CD4-positive, alpha-beta T cell (primary cell): ENCODE measurements around the gene WT1. TPM values are rescaled to one million over a fixed set of nuclear protein-coding genes. Genes with fewer than 3 reads are reported as not detected.

Experiments used
- ATAC-seq: fragments of 200-7000 bp; cut with Tn5 transposase; one replicate; pipeline ENCODE4 v1.10.0; 2022; ENCODE audit warnings: mild to moderate bottlenecking; ENCODE audit not compliant: poor library complexity
- CTCF ChIA-PET: fragments of 350-600 bp; sonication (Branson Sonifier 250); formaldehyde crosslinking; loops from one replicate; lab custom pipeline; 2021; ENCODE audit warnings: antibody characterized with exemption, inconsistent platforms; lab: Charles Lee
- POLR2A ChIA-PET: fragments of 350-600 bp; sonication (Branson Sonifier 250); formaldehyde crosslinking; loops from one replicate; lab custom pipeline; 2021; ENCODE audit warnings: antibody characterized with exemption, inconsistent platforms; lab: Charles Lee
- DNase-seq, 14 experiments: peaks; one replicate each; pipeline ENCODE4 v3.0.0-alpha.2; 2013 to 2020; ENCODE audit warnings: mixed read lengths in 2 of 14
- H3K27ac ChIP-seq, 2 donors: one replicate each; pipeline versions ENCODE4 v1.5.1 to v1.7.0; 2013; ENCODE audit warnings: low read length in 2 of 2, low read depth in 1 of 2, mild to moderate bottlenecking in 1 of 2
- H3K27me3 ChIP-seq, 2 experiments: 1 replicate in 1 of 2; 2 replicates in 1 of 2; pipeline versions ENCODE4 v1.6.1 to v1.7.0; 2013; ENCODE audit warnings: low read length in 2 of 2, control low read depth in 1 of 2, mild to moderate bottlenecking in 1 of 2, moderate library complexity in 1 of 2; ENCODE audit not compliant: insufficient read depth in 2 of 2, control insufficient read depth in 1 of 2
- H3K36me3 ChIP-seq: one replicate; pipeline ENCODE4 v1.6.1; 2013; ENCODE audit warnings: low read length, control low read depth; ENCODE audit not compliant: insufficient read depth
- H3K4me1 ChIP-seq: one replicate; pipeline ENCODE4 v1.6.1; 2013; ENCODE audit warnings: low read length, control low read depth; ENCODE audit not compliant: insufficient read depth
- H3K4me3 ChIP-seq: one replicate; pipeline ENCODE4 v1.5.1; 2013; ENCODE audit warnings: mild to moderate bottlenecking, low read length, moderate library complexity
- H3K9me3 ChIP-seq, 2 experiments: 1 replicate in 1 of 2; 2 replicates in 1 of 2; pipeline versions ENCODE4 v1.6.1 to v1.7.0; 2013; ENCODE audit warnings: low read length in 2 of 2, mild to moderate bottlenecking in 2 of 2, control low read depth in 1 of 2, moderate library complexity in 1 of 2; ENCODE audit not compliant: control insufficient read depth in 1 of 2, insufficient read depth in 1 of 2
- H3K27ac Mint-ChIP-seq: one replicate; pipeline ENCODE4 v1.8.0; 2020; ENCODE audit warnings: mixed read lengths
- H3K27me3 Mint-ChIP-seq: one replicate; pipeline ENCODE4 v1.8.0; 2021; ENCODE audit warnings: mixed read lengths
- H3K36me3 Mint-ChIP-seq: one replicate; pipeline ENCODE4 v1.8.0; 2021; ENCODE audit warnings: low read depth, mixed read lengths
- H3K4me1 Mint-ChIP-seq: one replicate; pipeline ENCODE4 v1.8.0; 2021; ENCODE audit warnings: low read depth, mixed read lengths
- H3K4me3 Mint-ChIP-seq: one replicate; pipeline ENCODE4 v1.8.0; 2020; ENCODE audit warnings: mild to moderate bottlenecking, mixed read lengths
- H3K9me3 Mint-ChIP-seq: one replicate; pipeline ENCODE4 v1.8.0; 2020; ENCODE audit warnings: mixed read lengths
- CTCF ChIP-seq: fragments of 200-600 bp; IDR thresholded peaks from one replicate; pipeline ENCODE4 v1.8.0; 2022; ENCODE audit warnings: antibody characterized with exemption, mild to moderate bottlenecking
- intact Hi-C, 2 experiments: fragments of 100-400 bp; cut with DNase I in 1 of 2; cut with micrococcal nuclease in 1 of 2; formaldehyde crosslinking; loops; one replicate each; pipeline versions ENCODE4 v1.15.1 to v1.9.0; 2023 to 2025; cut with DNase I, micrococcal nuclease
- total RNA-seq, 174 experiments: library from RNA in 2 of 174; stranded (reverse) in 2 of 174; gene quantifications; one replicate each; pipeline ENCODE4 v1.2.3 and lab custom pipeline; 2021 to 2026

WT1 gene
- total RNA-seq, 2 experiments from 2014 or later: not detected

GRCh38 chr11:32414925-32415324, 20.4 kb downstream of the WT1 start:
- Histone ChIP-seq H3K4me3 (no peak overlapping the region), H3K9me3 (no peaks in the 10 kb centered on the region), H3K4me1 (no peaks in the 10 kb centered on the region), H3K27me3 (peaks cover 0 to 4% of the 10 kb centered on the region in 2 experiments), H3K36me3 (no peaks in the 10 kb centered on the region), H3K27ac (no peak overlapping the region)
- Mint-ChIP-seq H3K9me3 (no peaks in the 10 kb centered on the region), H3K27me3 (peaks cover 14% of the 10 kb centered on the region), H3K4me3 (no peak overlapping the region), H3K4me1 (no peaks in the 10 kb centered on the region), H3K36me3 (no peaks in the 10 kb centered on the region), H3K27ac (no peak overlapping the region)
- TF ChIP-seq CTCF: no peak
- intact Hi-C loops: no loop called here
- DNase-seq (no peak), ATAC-seq (no peak)
- POLR2A ChIA-PET: no interaction called here
- CTCF ChIA-PET: no interaction called here

DNA sequence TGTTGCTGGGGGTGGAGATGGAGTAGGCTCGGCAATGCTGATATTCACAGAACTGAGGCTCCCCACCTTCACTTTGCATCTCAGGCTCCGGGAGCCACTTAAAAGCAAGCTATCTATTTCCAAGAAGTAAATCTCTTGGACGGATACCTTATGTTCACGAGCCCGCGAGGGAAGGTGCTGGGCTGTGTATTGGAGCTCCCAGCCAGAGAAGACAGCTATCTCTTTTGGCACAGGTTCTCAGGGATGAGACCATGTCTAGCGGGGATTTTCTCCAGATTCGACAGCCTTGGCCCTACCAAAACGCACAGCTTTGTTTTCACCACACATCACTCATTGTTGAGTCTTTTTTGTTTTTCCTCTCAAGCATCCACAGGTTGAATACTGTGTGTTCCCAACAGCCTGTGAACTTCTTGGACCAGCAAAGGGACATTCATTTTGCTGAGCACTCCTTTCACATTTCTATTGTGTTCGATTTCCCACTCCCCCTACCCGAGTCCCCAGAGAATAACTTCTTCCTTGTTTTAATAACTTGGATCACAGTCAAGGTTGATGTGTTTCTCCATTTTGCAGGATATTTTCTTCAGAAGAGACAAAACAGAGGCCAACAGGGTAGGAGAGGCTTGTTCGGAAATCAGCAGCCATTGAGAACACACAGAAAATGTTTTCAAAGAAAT, 23.3 kb downstream of the WT1 start:
- Mint-ChIP-seq H3K27me3 (peaks cover 22% of the 10 kb centered on the region), H3K36me3 (no peaks in the 10 kb centered on the region), H3K27ac (no peak overlapping the region), H3K4me3 (no peak overlapping the region), H3K9me3 (no peaks in the 10 kb centered on the region), H3K4me1 (no peaks in the 10 kb centered on the region)
- no peak for DNase-seq
- H3K27ac ChIP-seq: no peak overlapping the region
- POLR2A ChIA-PET: no interaction called here
- H3K36me3 ChIP-seq: no peaks in the 10 kb centered on the region
- no peaks in the 10 kb centered on the region for H3K9me3 ChIP-seq
- no peaks in the 10 kb centered on the region for H3K4me1 ChIP-seq
- TF ChIP-seq CTCF: no peak
- peaks cover 0 to 4% of the 10 kb centered on the region in 2 experiments for H3K27me3 ChIP-seq
- intact Hi-C loops: no loop called here
- ATAC-seq: no peak
- H3K4me3 ChIP-seq: no peak overlapping the region
- CTCF ChIA-PET: no interaction called here

GRCh38 chr11:32405592-32405991, 29.7 kb downstream of the WT1 start:
- Mint-ChIP-seq H3K27me3 (peaks cover 27% of the 10 kb centered on the region), H3K36me3 (no peaks in the 10 kb centered on the region), H3K4me3 (no peak overlapping the region), H3K27ac (no peak overlapping the region), H3K4me1 (no peaks in the 10 kb centered on the region), H3K9me3 (no peaks in the 10 kb centered on the region)
- no peaks in the 10 kb centered on the region for H3K9me3 ChIP-seq
- H3K27ac ChIP-seq: no peak overlapping the region
- no peaks in the 10 kb centered on the region for H3K4me1 ChIP-seq
- DNase-seq: no peak
- ATAC-seq: no peak
- H3K36me3 ChIP-seq: no peaks in the 10 kb centered on the region
- no peak for TF ChIP-seq CTCF
- CTCF ChIA-PET: no interaction called here
- no peak overlapping the region for H3K4me3 ChIP-seq
- POLR2A ChIA-PET: no interaction called here
- intact Hi-C loops: no loop called here
- peaks cover 0 to 4% of the 10 kb centered on the region in 2 experiments for H3K27me3 ChIP-seq
